ENCODE measurements around the gene ANO10.

GRCh38 chr3:43481375-43481774 is 140.4 kb downstream of the ANO10 start:
- TF ChIP-seq RXRA (IDR thresholded peaks at IDR 0.05; ENCODE audit: insufficient read depth, low read depth, low read length) (no peak), POLR2A (IDR thresholded peaks at IDR 0.05; ENCODE audit: control extremely low read depth in 1 of 2, low read depth in 2 of 2, low read length in 2 of 2) (no peak), CTCF (IDR thresholded peaks at IDR 0.05; ENCODE audit: control extremely low read depth in 1 of 3, insufficient read depth in 1 of 3, low read depth in 1 of 3, low read length in 3 of 3) (no peak), CEBPB (IDR thresholded peaks at IDR 0.05; ENCODE audit: low read depth, low read length) (no peak), POLR2AphosphoS5 (IDR thresholded peaks at IDR 0.05; ENCODE audit: low read depth, low read length) (no peak), GTF2F1 (IDR thresholded peaks at IDR 0.05; ENCODE audit: borderline replicate concordance, low read depth, low read length) (no peak), EGR1 (IDR thresholded peaks at IDR 0.05; ENCODE audit: borderline replicate concordance, low read depth, low read length) (no peak)

All from H1 (cell line).